Liver (tissue), 9 donors: ENCODE measurements around the gene MAGI1. TPM values are rescaled to one million over a fixed set of nuclear protein-coding genes. Genes with fewer than 3 reads are reported as not detected.

Experiments
- DNase-seq: peaks from one replicate; pipeline ENCODE4 v3.0.0-alpha.2; 2017; ENCODE audit warnings: low spot score
- H3K27ac ChIP-seq, 2 donors: one replicate each; pipeline ENCODE4 v1.7.0; 2013; ENCODE audit warnings: inconsistent platforms in 2 of 2, low read length in 2 of 2, control low read depth in 1 of 2, low read depth in 1 of 2, mild to moderate bottlenecking in 1 of 2
- H3K27me3 ChIP-seq, 4 donors: one replicate each; pipeline versions ENCODE4 v1.6.1 to v1.7.0; 2013; ENCODE audit warnings: low read length in 3 of 4, inconsistent platforms in 1 of 4, mild to moderate bottlenecking in 1 of 4, moderate library complexity in 1 of 4; ENCODE audit not compliant: control insufficient read depth in 4 of 4, insufficient read depth in 4 of 4
- H3K36me3 ChIP-seq, 4 donors: one replicate each; pipeline versions ENCODE4 v1.6.1 to v1.7.0; 2013; ENCODE audit warnings: low read length in 3 of 4, mild to moderate bottlenecking in 3 of 4, low read depth in 1 of 4, moderate library complexity in 1 of 4; ENCODE audit not compliant: control insufficient read depth in 4 of 4, insufficient read depth in 3 of 4
- H3K4me1 ChIP-seq, 4 donors: one replicate each; pipeline versions ENCODE4 v1.6.1 to v1.7.0; 2013; ENCODE audit warnings: low read length in 3 of 4, mild to moderate bottlenecking in 3 of 4, moderate library complexity in 1 of 4; ENCODE audit not compliant: control insufficient read depth in 4 of 4, insufficient read depth in 4 of 4
- H3K4me3 ChIP-seq, 3 donors: one replicate each; pipeline versions ENCODE4 v1.6.1 to v1.7.0; 2013; ENCODE audit warnings: low read length in 3 of 3, control low read depth in 1 of 3, low read depth in 1 of 3, mild to moderate bottlenecking in 1 of 3
- H3K9ac ChIP-seq, 2 donors: one replicate each; pipeline ENCODE4 v1.7.0; 2013; ENCODE audit warnings: low read length in 2 of 2, mild to moderate bottlenecking in 2 of 2, moderate library complexity in 2 of 2, control low read depth in 1 of 2, low read depth in 1 of 2
- H3K9me3 ChIP-seq, 4 donors: one replicate each; pipeline versions ENCODE4 v1.6.1 to v1.7.0; 2013; ENCODE audit warnings: low read length in 3 of 4; ENCODE audit not compliant: control insufficient read depth in 4 of 4
- ATF3 ChIP-seq: IDR thresholded peaks from 2 replicates; pipeline ENCODE4 v1.6.1; 2016; ENCODE audit warnings: antibody characterized with exemption
- CTCF ChIP-seq: fragments of 150-350 bp; IDR thresholded peaks from 2 replicates; pipeline ENCODE4 v1.5.1; 2017; ENCODE audit warnings: improper control_type of control experiment, low read depth, low read length; ENCODE audit not compliant: missing input control
- EGR1 ChIP-seq, 2 donors: IDR thresholded peaks; 2 replicates each; pipeline ENCODE4 v1.6.1; 2016 to 2018; ENCODE audit warnings: antibody characterized with exemption in 2 of 2, low read depth in 2 of 2
- FOXA1 ChIP-seq: IDR thresholded peaks from 2 replicates; pipeline ENCODE4 v1.6.1; 2016; ENCODE audit warnings: antibody characterized with exemption
- FOXA2 ChIP-seq: IDR thresholded peaks from 2 replicates; pipeline ENCODE4 v1.6.1; 2016; ENCODE audit warnings: antibody characterized with exemption
- GABPA ChIP-seq, 2 donors: IDR thresholded peaks in 1 of 2; conservative IDR thresholded peaks in 1 of 2; 2 replicates each; pipeline ENCODE4 v1.6.1; 2016; ENCODE audit warnings: antibody characterized with exemption in 2 of 2, mild to moderate bottlenecking in 1 of 2, moderate library complexity in 1 of 2
- HNF4A ChIP-seq, 2 donors: conservative IDR thresholded peaks; 2 replicates each; pipeline ENCODE4 v1.6.1; 2016; ENCODE audit warnings: antibody characterized with exemption in 2 of 2, mild to moderate bottlenecking in 2 of 2
- HNF4G ChIP-seq: IDR thresholded peaks from 2 replicates; pipeline ENCODE4 v1.6.1; 2016; ENCODE audit warnings: antibody characterized with exemption
- JUND ChIP-seq, 2 donors: IDR thresholded peaks; 2 replicates each; pipeline ENCODE4 v1.6.1; 2016; ENCODE audit warnings: antibody characterized with exemption in 2 of 2
- MAX ChIP-seq: IDR thresholded peaks from 2 replicates; pipeline ENCODE4 v1.6.1; 2016; ENCODE audit warnings: antibody characterized with exemption
- NR2F2 ChIP-seq: IDR thresholded peaks from 2 replicates; pipeline ENCODE4 v1.6.1; 2016; ENCODE audit warnings: antibody characterized with exemption
- RAD21 ChIP-seq, 2 donors: IDR thresholded peaks; 2 replicates each; pipeline ENCODE4 v1.6.1; 2016; ENCODE audit warnings: antibody characterized with exemption in 2 of 2, mild to moderate bottlenecking in 2 of 2
- REST ChIP-seq: IDR thresholded peaks from 2 replicates; pipeline ENCODE4 v1.6.1; 2016; ENCODE audit warnings: antibody characterized with exemption, mild to moderate bottlenecking
- RXRA ChIP-seq, 2 donors: IDR thresholded peaks; 2 replicates each; pipeline ENCODE4 v1.6.1; 2017 to 2018; ENCODE audit warnings: antibody characterized with exemption in 2 of 2, mild to moderate bottlenecking in 1 of 2
- SP1 ChIP-seq: IDR thresholded peaks from 2 replicates; pipeline ENCODE4 v1.6.1; 2018; ENCODE audit warnings: antibody characterized with exemption, mild to moderate bottlenecking
- TAF1 ChIP-seq: conservative IDR thresholded peaks from 2 replicates; pipeline ENCODE4 v1.6.1; 2016; ENCODE audit warnings: antibody characterized with exemption, mild to moderate bottlenecking
- YY1 ChIP-seq: IDR thresholded peaks from 2 replicates; pipeline ENCODE4 v1.6.1; 2016; ENCODE audit warnings: antibody characterized with exemption, mild to moderate bottlenecking
- ZBTB33 ChIP-seq: IDR thresholded peaks from 2 replicates; pipeline ENCODE4 v1.6.1; 2016; ENCODE audit warnings: antibody characterized with exemption
- WGBS: extraction: QIAGEN DNeasy Blood & Tissue Kit; methylation state at CpG from one replicate; pipeline ENCODE4 v1.1.7; 2013; 5-methylcytosine and 5-hydroxymethylcytosine counted together
- polyA plus RNA-seq, 2 donors: library from polyadenylated mRNA; stranded (reverse) in 1 of 2; unstranded in 1 of 2; fragments of 200-250 nt in 1 of 2; fragments of >200 nt in 1 of 2; fragmentation: Nextera tagmentation in 1 of 2; extraction: Ambion mirVana in 1 of 2; gene quantifications; one replicate each; pipeline versions ENCODE4 v1.2.1 to v1.2.3, GENCODE V29; 2013 to 2015
- total RNA-seq, 2 donors: library from RNA; depleted of rRNA; stranded (reverse); fragments of >200 nt; gene quantifications; one replicate each; pipeline ENCODE4 v1.2.3, GENCODE V29; 2014
- donor health status: healthy.
- donor health status: healthy.
- donor health status: healthy.
- donor health status: healthy.
- donor health status: healthy.

MAGI1 gene
- total and polyA plus RNA-seq, 4 donors: 9.6 to 68.8 (median 14.0) TPM

- TF ChIP-seq REST: no peak
- no peak for TF ChIP-seq SP1
- no peak for TF ChIP-seq ATF3
- no peak for TF ChIP-seq YY1
- TF ChIP-seq NR2F2: no peak
- TF ChIP-seq FOXA1: no peak
Observed at GRCh38 chr3:65729973-65730372, 308.7 kb downstream of the MAGI1 start (continued).

GRCh38 chr3:65729555-65729954, 309.2 kb downstream of the MAGI1 start:
- WGBS: 17% methylated on average over 2 of the region's 2 CpGs
- Histone ChIP-seq H3K27ac (peak overlapping the region; percentile 7 to 19), H3K9me3 (no peaks in the 10 kb centered on the region), H3K27me3 (no peaks in the 10 kb centered on the region), H3K36me3 (no peaks in the 10 kb centered on the region), H3K4me3 (no peak overlapping the region), H3K4me1 (peaks cover 0 to 26% (median 20%) of the 10 kb centered on the region in 4 donors), H3K9ac (no peak overlapping the region)
- no peak for TF ChIP-seq GABPA (IDR thresholded peaks at IDR 0.05 in 1 of 2, conservative IDR thresholded peaks at IDR 0.05 in 1 of 2)
- peak; percentile 55 for TF ChIP-seq MAX
- TF ChIP-seq SP1: peak; percentile 74
- TF ChIP-seq EGR1 (IDR thresholded peaks at IDR 0.05; ENCODE audit: low read depth in 2 of 2): peak in 1 of 2 donors; percentile 42
- peak; percentile 86 to 87 for TF ChIP-seq HNF4A (conservative IDR thresholded peaks at IDR 0.05)
- peak; percentile 49 for TF ChIP-seq HNF4G
- no peak for TF ChIP-seq FOXA1
- TF ChIP-seq YY1: peak; percentile 93
- peak; percentile 53 for TF ChIP-seq ZBTB33
- peak; percentile 89 to 90 for TF ChIP-seq RXRA (IDR thresholded peaks at IDR 0.05)
- TF ChIP-seq ATF3: peak; percentile 40
- peak; percentile 55 to 79 for TF ChIP-seq JUND (IDR thresholded peaks at IDR 0.05)
- TF ChIP-seq RAD21 (IDR thresholded peaks at IDR 0.05): peak; percentile 60 to 70
- TF ChIP-seq CTCF: no peak
- TF ChIP-seq REST: peak; percentile 39
- peak; percentile 98 for TF ChIP-seq NR2F2
- no peak for TF ChIP-seq TAF1
- no peak for TF ChIP-seq FOXA2
- DNase-seq: no peak
